Common myeloid progenitor, CD34-positive (primary cell): ENCODE measurements around the gene ATP2B2.

Source experiments
- CTCF ChIA-PET: fragments of 350-600 bp; sonication (Branson Sonifier 250); formaldehyde crosslinking; loops from one replicate; lab custom pipeline; 2021; ENCODE audit warnings: antibody characterized with exemption; lab: Charles Lee
- POLR2A ChIA-PET: fragments of 350-600 bp; sonication (Branson Sonifier 250); formaldehyde crosslinking; loops from one replicate; lab custom pipeline; 2021; ENCODE audit warnings: antibody characterized with exemption; lab: Charles Lee
- DNase-seq, 3 donors: peaks; one replicate each; pipeline versions ENCODE4 v3.0.0 to v3.0.0-alpha.2; 2013
- H3K27ac ChIP-seq, 2 experiments: 1 replicate in 1 of 2; 2 replicates in 1 of 2; pipeline ENCODE4 v1.7.0; 2013; ENCODE audit warnings: inconsistent platforms in 2 of 2, low read length in 2 of 2, mild to moderate bottlenecking in 2 of 2, low read depth in 1 of 2, moderate library complexity in 1 of 2; ENCODE audit not compliant: severe bottlenecking in 2 of 2, insufficient read depth in 1 of 2, poor library complexity in 1 of 2
- H3K27me3 ChIP-seq, 5 experiments: replicated peaks in 2 of 5; 1 replicate in 3 of 5; 2 replicates in 2 of 5; pipeline versions ENCODE4 v1.6.1 to v1.7.0; 2013; ENCODE audit warnings: low read length in 4 of 5, mild to moderate bottlenecking in 2 of 5, moderate library complexity in 2 of 5, inconsistent platforms in 1 of 5; ENCODE audit not compliant: insufficient read depth in 5 of 5, control insufficient read depth in 4 of 5
- H3K36me3 ChIP-seq, 4 experiments: 1 replicate in 2 of 4; 2 replicates in 2 of 4; pipeline versions ENCODE4 v1.6.1 to v1.7.0; 2013; ENCODE audit warnings: low read length in 3 of 4, control low read depth in 1 of 4, mild to moderate bottlenecking in 1 of 4; ENCODE audit not compliant: control insufficient read depth in 4 of 4, insufficient read depth in 4 of 4
- H3K4me1 ChIP-seq, 4 experiments: 1 replicate in 3 of 4; 2 replicates in 1 of 4; pipeline versions ENCODE4 v1.6.1 to v1.7.1; 2013; ENCODE audit warnings: low read length in 3 of 4, mild to moderate bottlenecking in 3 of 4, control low read depth in 1 of 4, inconsistent platforms in 1 of 4, moderate library complexity in 1 of 4; ENCODE audit not compliant: control insufficient read depth in 4 of 4, insufficient read depth in 4 of 4; ENCODE audit errors: control extremely low read depth in 1 of 4
- H3K4me3 ChIP-seq, 7 experiments: 1 replicate in 4 of 7; 2 replicates in 3 of 7; pipeline versions ENCODE4 v1.5.1 to v1.7.0; 2013; ENCODE audit warnings: mild to moderate bottlenecking in 7 of 7, low read length in 6 of 7, moderate library complexity in 6 of 7, inconsistent platforms in 2 of 7, low read depth in 2 of 7, control low read depth in 1 of 7; ENCODE audit not compliant: insufficient read depth in 4 of 7, control insufficient read depth in 1 of 7; ENCODE audit errors: extremely low read depth in 1 of 7
- H3K9me3 ChIP-seq, 5 experiments: 1 replicate in 4 of 5; 2 replicates in 1 of 5; pipeline versions ENCODE4 v1.6.1 to v1.7.1; 2013; ENCODE audit warnings: low read length in 4 of 5, mild to moderate bottlenecking in 2 of 5, inconsistent platforms in 1 of 5, low read depth in 1 of 5, moderate library complexity in 1 of 5; ENCODE audit not compliant: control insufficient read depth in 4 of 5, insufficient read depth in 2 of 5; ENCODE audit errors: control extremely low read depth in 1 of 5
- WGBS: methylation state at CpG from one replicate; pipeline ENCODE4 v1.1.5; 2013; ENCODE audit not compliant: insufficient coverage; 5-methylcytosine and 5-hydroxymethylcytosine counted together

ATP2B2 gene

GRCh38 chr3:10531031-10531430 is 25.6 kb upstream of the ATP2B2 start:
- Histone ChIP-seq H3K27ac (no peak overlapping the region), H3K9me3 (no peaks in the 10 kb centered on the region), H3K4me1 (no peaks in the 10 kb centered on the region), H3K27me3 (peaks cover 0 to 2% (median 0%) of the 10 kb centered on the region in 5 experiments), H3K36me3 (no peaks in the 10 kb centered on the region), H3K4me3 (no peak overlapping the region)
- no peak for DNase-seq
- 93% methylated on average over 4 of the region's 6 CpGs for WGBS
- ChIA-PET POLR2A (no interaction called here), CTCF (no interaction called here)

- POLR2A ChIA-PET = no interaction called here
- no peaks in the 10 kb centered on the region for H3K36me3 ChIP-seq
- H3K27ac ChIP-seq = no peak overlapping the region
- H3K4me3 ChIP-seq = no peak overlapping the region
- peaks cover 0 to 2% (median 0%) of the 10 kb centered on the region in 5 experiments for H3K27me3 ChIP-seq
- no peaks in the 10 kb centered on the region for H3K4me1 ChIP-seq
- H3K9me3 ChIP-seq = no peaks in the 10 kb centered on the region
- WGBS = 91% methylated on average over 10 of the region's 13 CpGs
- DNase-seq = no peak
- CTCF ChIA-PET = no interaction called here
Measured at GRCh38 chr3:10530241-10530640, 24.9 kb upstream of the ATP2B2 start.

DNA sequence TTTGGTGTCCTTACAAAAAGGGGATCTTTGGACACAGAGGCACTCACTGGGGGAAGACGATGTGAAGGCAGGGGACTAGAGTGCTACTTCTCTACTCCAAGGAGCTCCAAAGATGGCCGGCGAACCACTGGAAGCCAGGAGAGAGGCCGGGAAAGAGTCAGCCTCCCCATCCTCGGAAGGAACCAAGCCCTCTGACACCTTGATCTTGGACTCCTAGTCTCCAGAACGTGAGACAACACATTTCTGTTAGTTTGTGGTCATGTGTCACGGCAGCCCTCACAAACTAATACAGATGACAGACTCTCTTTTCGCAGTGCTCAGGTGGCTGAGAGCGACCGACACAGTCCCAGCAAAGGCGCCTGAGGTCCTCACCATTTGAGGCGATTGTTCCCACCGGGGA is 24.4 kb upstream of the ATP2B2 start:
- CTCF ChIA-PET = no interaction called here
- over 99% methylated on average over 12 of the region's 13 CpGs for WGBS

GRCh38 chr3:10528046-10528445 is 22.7 kb upstream of the ATP2B2 start:
- WGBS = 98% methylated on average over 7 of the region's 7 CpGs
- POLR2A ChIA-PET = no interaction called here
- H3K9me3 ChIP-seq = no peaks in the 10 kb centered on the region
- DNase-seq = no peak
- CTCF ChIA-PET = no interaction called here
- no peaks in the 10 kb centered on the region for H3K36me3 ChIP-seq
- H3K27ac ChIP-seq = no peak overlapping the region
- H3K4me1 ChIP-seq = peaks cover 0 to 14% (median 4%) of the 10 kb centered on the region in 4 experiments
- H3K4me3 ChIP-seq = no peak overlapping the region
- peaks cover 0 to 4% (median 0%) of the 10 kb centered on the region in 5 experiments for H3K27me3 ChIP-seq

More for the DNA sequence above, 24.4 kb upstream of the ATP2B2 start:
- H3K4me3 ChIP-seq = no peak overlapping the region
- POLR2A ChIA-PET = no interaction called here
- no peaks in the 10 kb centered on the region for H3K36me3 ChIP-seq
- no peaks in the 10 kb centered on the region for H3K9me3 ChIP-seq
- DNase-seq = no peak
- H3K27ac ChIP-seq = no peak overlapping the region
- H3K27me3 ChIP-seq = peaks cover 0 to 4% (median 0%) of the 10 kb centered on the region in 5 experiments
- H3K4me1 ChIP-seq = no peaks in the 10 kb centered on the region

DNA sequence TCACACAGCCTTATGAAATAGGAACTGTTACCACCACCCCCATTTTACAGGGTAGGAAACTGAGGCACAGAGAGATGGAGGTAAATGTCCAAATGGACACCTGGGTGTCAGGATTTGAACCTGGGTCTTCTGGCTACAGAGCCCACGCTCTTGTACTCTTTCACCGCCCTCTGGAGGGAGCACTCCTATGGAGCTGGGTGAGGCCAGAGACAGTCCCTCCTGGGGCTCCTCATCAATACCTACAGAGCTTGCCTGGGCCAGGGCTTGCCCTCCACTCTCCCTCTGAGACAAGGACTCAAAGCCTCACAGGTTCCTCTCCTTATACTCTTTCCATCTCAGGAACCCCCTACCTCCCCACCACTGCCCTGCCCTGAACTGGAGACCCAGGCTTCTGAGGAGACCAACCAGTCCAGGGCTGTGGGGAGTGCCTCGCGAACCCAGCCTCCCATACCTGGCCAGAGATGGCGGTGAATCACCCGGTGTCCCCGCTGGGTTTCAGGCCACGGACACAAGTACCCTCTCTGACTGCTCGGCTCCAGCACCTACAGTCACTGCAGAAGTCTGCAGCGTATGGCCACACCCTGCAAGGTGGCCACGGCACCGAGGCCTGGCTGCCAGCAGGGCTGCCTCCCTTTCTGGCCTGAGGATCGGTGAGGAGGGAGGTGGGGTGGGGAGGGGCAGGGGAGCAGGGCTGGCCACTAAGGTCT is 22.1 kb upstream of the ATP2B2 start:
- Histone ChIP-seq H3K36me3 (no peaks in the 10 kb centered on the region), H3K4me1 (peaks cover 0 to 20% (median 7%) of the 10 kb centered on the region in 4 experiments), H3K27me3 (peaks cover 0 to 5% (median 0%) of the 10 kb centered on the region in 5 experiments), H3K27ac (no peak overlapping the region), H3K9me3 (no peaks in the 10 kb centered on the region), H3K4me3 (no peak overlapping the region)
- 100% methylated on average over 11 of the region's 13 CpGs for WGBS
- POLR2A ChIA-PET = no interaction called here
- DNase-seq = no peak
- CTCF ChIA-PET = no interaction called here

DNA sequence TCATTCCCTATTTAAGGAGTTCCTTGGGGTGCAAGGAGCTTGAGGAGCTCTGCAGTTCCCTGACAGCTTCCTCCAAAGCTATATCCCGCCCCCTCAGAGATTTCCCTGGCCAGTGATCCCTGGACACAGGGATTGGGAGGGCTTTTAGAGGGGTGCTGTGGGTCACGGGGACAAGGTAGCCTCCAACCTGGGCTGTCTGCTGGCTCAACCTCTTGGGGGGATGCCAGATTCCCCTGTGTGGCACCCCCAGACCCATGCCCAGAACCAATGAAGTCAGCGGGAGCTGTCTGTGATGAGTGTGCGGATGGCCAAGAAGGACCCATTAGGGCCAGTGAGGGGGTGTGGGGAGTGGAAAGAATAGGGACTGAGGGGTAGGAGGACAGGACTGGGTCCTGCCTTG is 21.0 kb upstream of the ATP2B2 start:
- Histone ChIP-seq H3K9me3 (no peaks in the 10 kb centered on the region), H3K27me3 (peaks cover 0 to 10% (median 0%) of the 10 kb centered on the region in 5 experiments), H3K36me3 (no peaks in the 10 kb centered on the region), H3K27ac (no peak overlapping the region), H3K4me3 (no peak overlapping the region), H3K4me1 (peaks cover 0 to 20% (median 8%) of the 10 kb centered on the region in 4 experiments)
- no peak for DNase-seq
- CTCF ChIA-PET = no interaction called here
- 100% methylated on average over 2 of the region's 4 CpGs for WGBS
- POLR2A ChIA-PET = interaction anchor here (0.7 kb wide), 1 partner anchor 600 kb away, joined by 3 read pairs; no protein-coding TSS in a partner anchor

- Histone ChIP-seq H3K4me1 (peaks cover 0 to 20% (median 8%) of the 10 kb centered on the region in 4 experiments), H3K9me3 (no peaks in the 10 kb centered on the region), H3K4me3 (no peak overlapping the region), H3K36me3 (no peaks in the 10 kb centered on the region), H3K27ac (no peak overlapping the region), H3K27me3 (peaks cover 0 to 10% (median 0%) of the 10 kb centered on the region in 5 experiments)
- WGBS = 100% methylated on average over 1 of the region's 3 CpGs
- POLR2A ChIA-PET = no interaction called here
- DNase-seq = no peak
- CTCF ChIA-PET = interaction anchor here (1.5 kb wide), 1 partner anchor 9 kb away, joined by 3 read pairs; no protein-coding TSS in a partner anchor
Measured at GRCh38 chr3:10524799-10525301, 19.5 kb upstream of the ATP2B2 start.
